ENCODE measurements around the gene TEX52.

DNA sequence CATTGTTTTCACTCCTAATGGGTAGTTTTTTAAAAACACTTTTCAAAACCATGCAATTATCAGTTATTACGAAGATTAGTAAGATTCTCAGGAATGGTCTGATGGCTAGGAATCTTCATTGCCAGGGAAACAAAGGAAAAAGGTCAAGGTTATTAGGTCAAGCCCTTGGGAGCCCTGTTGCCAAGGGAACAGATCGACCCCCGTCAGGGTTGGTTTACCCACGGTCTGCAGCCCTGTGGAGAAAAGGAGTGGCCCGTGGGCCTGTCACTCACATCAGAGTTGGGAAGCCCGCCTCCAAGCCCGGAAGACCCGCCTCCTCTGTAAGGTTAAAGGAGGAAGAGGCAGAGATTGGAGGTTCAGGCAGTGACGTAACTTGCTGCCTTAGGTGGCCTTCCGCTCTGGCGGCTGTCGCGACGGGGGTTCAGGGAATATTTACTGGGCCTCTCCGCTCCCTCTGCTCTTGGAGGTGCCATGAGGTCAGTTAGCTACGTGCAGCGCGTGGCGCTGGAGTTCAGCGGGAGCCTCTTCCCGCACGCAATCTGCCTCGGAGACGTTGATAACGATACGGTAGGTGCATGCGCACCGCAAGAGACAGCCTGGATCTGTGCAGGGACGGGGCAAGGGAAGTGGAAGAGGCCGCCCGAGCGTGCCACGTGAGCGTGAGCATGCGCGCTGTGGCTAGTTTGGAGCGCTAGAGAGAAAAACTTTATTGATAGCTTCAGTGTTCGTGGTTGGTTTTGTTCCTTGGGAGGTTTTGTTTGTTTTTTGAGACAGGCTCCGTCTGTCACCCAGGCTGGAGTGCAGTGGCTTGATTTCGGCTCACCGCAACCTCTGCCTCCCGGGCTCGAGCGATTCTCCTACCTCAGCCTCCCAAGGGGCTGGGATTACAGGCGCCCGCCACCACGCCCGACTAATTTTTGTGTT lies 44.3 kb downstream of the TEX52 start, which contains the start of gene ITFG2:
- TF ChIP-seq, protein P1, sequence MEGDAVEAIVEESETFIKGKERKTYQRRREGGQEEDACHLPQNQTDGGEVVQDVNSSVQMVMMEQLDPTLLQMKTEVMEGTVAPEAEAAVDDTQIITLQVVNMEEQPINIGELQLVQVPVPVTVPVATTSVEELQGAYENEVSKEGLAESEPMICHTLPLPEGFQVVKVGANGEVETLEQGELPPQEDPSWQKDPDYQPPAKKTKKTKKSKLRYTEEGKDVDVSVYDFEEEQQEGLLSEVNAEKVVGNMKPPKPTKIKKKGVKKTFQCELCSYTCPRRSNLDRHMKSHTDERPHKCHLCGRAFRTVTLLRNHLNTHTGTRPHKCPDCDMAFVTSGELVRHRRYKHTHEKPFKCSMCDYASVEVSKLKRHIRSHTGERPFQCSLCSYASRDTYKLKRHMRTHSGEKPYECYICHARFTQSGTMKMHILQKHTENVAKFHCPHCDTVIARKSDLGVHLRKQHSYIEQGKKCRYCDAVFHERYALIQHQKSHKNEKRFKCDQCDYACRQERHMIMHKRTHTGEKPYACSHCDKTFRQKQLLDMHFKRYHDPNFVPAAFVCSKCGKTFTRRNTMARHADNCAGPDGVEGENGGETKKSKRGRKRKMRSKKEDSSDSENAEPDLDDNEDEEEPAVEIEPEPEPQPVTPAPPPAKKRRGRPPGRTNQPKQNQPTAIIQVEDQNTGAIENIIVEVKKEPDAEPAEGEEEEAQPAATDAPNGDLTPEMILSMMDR (conservative IDR thresholded peaks at IDR 0.05; ENCODE audit: low read depth in 2 of 2), result no peak
- TF ChIP-seq CREB1 (CRISPR knock-in tag; IDR thresholded peaks at IDR 0.05; ENCODE audit: low read depth) (peak; percentile 87), EZH2 (IDR thresholded peaks at IDR 0.05; ENCODE audit: low read depth, unreplicated experiment) (no peak)

Measured in GM23338 (cell line).